Measurements from ENCODE around the gene URB1.
"Not testable (repeated sequence)": the region's sequence is repeated elsewhere in the genome, so short reads cannot be mapped to it uniquely, and the experiment has no call there.

- not testable (repeated sequence) for TF ChIP-seq CTCF (IDR thresholded peaks at IDR 0.05 in 4 of 5, conservative IDR thresholded peaks at IDR 0.05 in 1 of 5); POLR2A (IDR thresholded peaks at IDR 0.05)
Observed at GRCh38 chr21:32368961-32369360, 23.9 kb downstream of the URB1 start.

Data from gastrocnemius medialis (tissue), 4 donors.